Measurements from ENCODE around the gene CHMP1A. TPM values are rescaled to one million over a fixed set of nuclear protein-coding genes. Genes with fewer than 3 reads are reported as not detected.

CHMP1A gene
- total RNA-seq, 1 experiment from 2014 or later: 108 TPM

- no TSS peak for BruUV-seq (replicated peaks)
- no peak for DNase-seq
- no peaks in the 10 kb centered on the region for H3K27me3 ChIP-seq (ENCODE audit: low read length)
- H2AFZ ChIP-seq (ENCODE audit: low read length): no peak overlapping the region
- H3F3A ChIP-seq (ENCODE audit: low read length, unreplicated experiment): no peaks in the 10 kb centered on the region
- H3K4me2 ChIP-seq (ENCODE audit: low read length): no peak overlapping the region
- POLR2A ChIA-PET (ENCODE audit: unreplicated experiment): no interaction called here
- no peaks in the 10 kb centered on the region for H3K9me3 ChIP-seq (ENCODE audit: low read length)
- no peak for TF ChIP-seq EZH2 (IDR thresholded peaks at IDR 0.05; ENCODE audit: low read length, unreplicated experiment)
- TF ChIP-seq EZH2phosphoT487 (IDR thresholded peaks at IDR 0.05; ENCODE audit: borderline replicate concordance, low read length): no peak
- no peak for TF ChIP-seq CTCF (conservative IDR thresholded peaks at IDR 0.05; ENCODE audit: low read depth, low read length)
- no peaks in the 10 kb centered on the region for H4K20me1 ChIP-seq (ENCODE audit: low read length)
- H3K9me2 ChIP-seq (replicated peaks; ENCODE audit: low read length): no peaks in the 10 kb centered on the region
- intact Hi-C loops (cut with micrococcal nuclease): no loop called here
- ATAC-seq: no peak
- CTCF ChIA-PET: no interaction called here
- no peaks in the 10 kb centered on the region for H3K4me1 ChIP-seq (ENCODE audit: insufficient read depth, low read length)
- no peak overlapping the region for H3K27ac ChIP-seq (ENCODE audit: low read length)
- H3K9ac ChIP-seq (ENCODE audit: low read length): no peak overlapping the region
- no peaks in the 10 kb centered on the region; the same call in 1 of the 2 replicates for H3K36me3 ChIP-seq (ENCODE audit: low read depth, low read length)
- no peak overlapping the region for H3K4me3 ChIP-seq (ENCODE audit: low read length)
- no peaks in the 10 kb centered on the region for H3K79me2 ChIP-seq (ENCODE audit: low read length)
These were observed 13.7 kb downstream of the CHMP1A start for GRCh38 chr16:89643769-89644300.

GRCh38 chr16:89642574-89642973, 14.9 kb downstream of the CHMP1A start:
- DNase-seq (no peak), ATAC-seq (no peak)
- Histone ChIP-seq H2AFZ (ENCODE audit: low read length) (no peak overlapping the region), H3K27me3 (ENCODE audit: low read length) (no peaks in the 10 kb centered on the region), H3K36me3 (ENCODE audit: low read depth, low read length) (no peaks in the 10 kb centered on the region; the same call in 1 of the 2 replicates), H3K9me2 (replicated peaks; ENCODE audit: low read length) (no peaks in the 10 kb centered on the region), H3K4me1 (ENCODE audit: insufficient read depth, low read length) (no peaks in the 10 kb centered on the region), H3F3A (ENCODE audit: low read length, unreplicated experiment) (no peaks in the 10 kb centered on the region), H3K27ac (ENCODE audit: low read length) (no peak overlapping the region), H3K9me3 (ENCODE audit: low read length) (no peaks in the 10 kb centered on the region), H3K9ac (ENCODE audit: low read length) (no peak overlapping the region), H3K79me2 (ENCODE audit: low read length) (no peaks in the 10 kb centered on the region), H3K4me2 (ENCODE audit: low read length) (no peak overlapping the region), H4K20me1 (ENCODE audit: low read length) (no peaks in the 10 kb centered on the region), H3K4me3 (ENCODE audit: low read length) (no peak overlapping the region)
- ChIA-PET POLR2A (ENCODE audit: unreplicated experiment) (no interaction called here), CTCF (no interaction called here)
- intact Hi-C loops (cut with micrococcal nuclease): no loop called here
- TF ChIP-seq EZH2phosphoT487 (IDR thresholded peaks at IDR 0.05; ENCODE audit: borderline replicate concordance, low read length) (no peak), CTCF (conservative IDR thresholded peaks at IDR 0.05; ENCODE audit: low read depth, low read length) (no peak), EZH2 (IDR thresholded peaks at IDR 0.05; ENCODE audit: low read length, unreplicated experiment) (no peak)
- no TSS peak for BruUV-seq (replicated peaks)

- H3K9ac ChIP-seq (ENCODE audit: low read length): no peak overlapping the region
- no peaks in the 10 kb centered on the region for H3K27me3 ChIP-seq (ENCODE audit: low read length)
- no peaks in the 10 kb centered on the region for H3K9me3 ChIP-seq (ENCODE audit: low read length)
- ChIA-PET POLR2A (ENCODE audit: unreplicated experiment) (interaction anchor here (0.6 kb wide), 1 partner anchor 66 kb away, joined by 7 read pairs; no protein-coding TSS in a partner anchor), CTCF (no interaction called here)
- no peak overlapping the region for H3K4me3 ChIP-seq (ENCODE audit: low read length)
- no peaks in the 10 kb centered on the region for H3K4me1 ChIP-seq (ENCODE audit: insufficient read depth, low read length)
- no peak overlapping the region for H2AFZ ChIP-seq (ENCODE audit: low read length)
- no peaks in the 10 kb centered on the region for H3K36me3 ChIP-seq (ENCODE audit: low read depth, low read length)
- no peaks in the 10 kb centered on the region for H3K9me2 ChIP-seq (replicated peaks; ENCODE audit: low read length)
- H3K79me2 ChIP-seq (ENCODE audit: low read length): no peaks in the 10 kb centered on the region
- intact Hi-C loops (cut with micrococcal nuclease): loop anchor here (1.0 kb wide), 2 partner anchors 26 to 67 kb away; no protein-coding TSS in a partner anchor
- H3K4me2 ChIP-seq (ENCODE audit: low read length): peak overlapping the region; percentile 71; the same call in 1 of the 2 replicates
- ATAC-seq: no peak
- TF ChIP-seq CTCF (conservative IDR thresholded peaks at IDR 0.05; ENCODE audit: low read depth, low read length): no peak
- TF ChIP-seq EZH2phosphoT487 (IDR thresholded peaks at IDR 0.05; ENCODE audit: borderline replicate concordance, low read length): no peak
- TF ChIP-seq EZH2 (IDR thresholded peaks at IDR 0.05; ENCODE audit: low read length, unreplicated experiment): no peak
- H4K20me1 ChIP-seq (ENCODE audit: low read length): no peaks in the 10 kb centered on the region
- no TSS peak for BruUV-seq (replicated peaks)
- no peaks in the 10 kb centered on the region for H3F3A ChIP-seq (ENCODE audit: low read length, unreplicated experiment)
- DNase-seq: no peak
- no peak overlapping the region for H3K27ac ChIP-seq (ENCODE audit: low read length)
These were observed 15.9 kb downstream of the CHMP1A start for GRCh38 chr16:89641458-89642119.

All from PC-3 (cell line).